Type B pancreatic cell (in vitro differentiated cells): ENCODE results near the gene PLEKHA7. TPM values are rescaled to one million over a fixed set of nuclear protein-coding genes. Genes with fewer than 3 reads are reported as not detected.

Source experiments
- DNase-seq: peaks from one replicate; pipeline ENCODE4 v3.0.0; 2021; ENCODE audit warnings: mixed read lengths; ENCODE audit not compliant: unreplicated experiment; ENCODE audit errors: extremely low spot score
- H3K27ac Mint-ChIP-seq: 2 replicates; pipeline ENCODE4 v1.8.0; 2021; ENCODE audit warnings: mild to moderate bottlenecking, mixed read lengths
- H3K27me3 Mint-ChIP-seq: 2 replicates; pipeline ENCODE4 v1.8.0; 2021; ENCODE audit warnings: mixed read lengths
- H3K36me3 Mint-ChIP-seq: 2 replicates; pipeline ENCODE4 v1.8.0; 2021; ENCODE audit warnings: mixed read lengths
- H3K4me1 Mint-ChIP-seq: one replicate; pipeline ENCODE4 v1.8.0; 2021; ENCODE audit warnings: mixed read lengths; ENCODE audit not compliant: unreplicated experiment
- H3K4me3 Mint-ChIP-seq: 2 replicates; pipeline ENCODE4 v1.8.0; 2021; ENCODE audit warnings: mild to moderate bottlenecking, mixed read lengths
- H3K9me3 Mint-ChIP-seq: 2 replicates; pipeline ENCODE4 v1.8.0; 2021; ENCODE audit warnings: mixed read lengths
- CTCF ChIP-seq: fragments of 200-600 bp; sonication (generic); conservative IDR thresholded peaks from 2 replicates; pipeline ENCODE4 v1.5.0; 2021; ENCODE audit warnings: antibody characterized with exemption, mild to moderate bottlenecking
- total RNA-seq: library from RNA; stranded (reverse); gene quantifications from 2 replicates; pipeline ENCODE4 v1.2.1, GENCODE V29; 2021; ENCODE audit warnings: low replicate concordance

Gene PLEKHA7
- total RNA-seq, 1 donor from 2014 or later: 64.7 TPM

GRCh38 chr11:16806791-16807190 is 207.4 kb downstream of the PLEKHA7 start:
- peaks cover 10% of the 10 kb centered on the region for H3K36me3 Mint-ChIP-seq
- H3K4me1 Mint-ChIP-seq: peaks cover 30% of the 10 kb centered on the region
- no peak for TF ChIP-seq CTCF
- DNase-seq: no peak
- H3K4me3 Mint-ChIP-seq: peak overlapping the region; percentile 53
- H3K27ac Mint-ChIP-seq: peak overlapping the region; percentile 84
- H3K9me3 Mint-ChIP-seq: no peaks in the 10 kb centered on the region
- H3K27me3 Mint-ChIP-seq: no peaks in the 10 kb centered on the region

- peaks cover 10% of the 10 kb centered on the region for H3K36me3 Mint-ChIP-seq
- H3K4me3 Mint-ChIP-seq: no peak overlapping the region
- no peaks in the 10 kb centered on the region for H3K9me3 Mint-ChIP-seq
- TF ChIP-seq CTCF: no peak
- H3K4me1 Mint-ChIP-seq: peaks cover 30% of the 10 kb centered on the region
- peak overlapping the region; percentile 84 for H3K27ac Mint-ChIP-seq
- DNase-seq: no peak
- no peaks in the 10 kb centered on the region for H3K27me3 Mint-ChIP-seq
These were observed 208.3 kb downstream of the PLEKHA7 start for GRCh38 chr11:16805938-16806337.

- TF ChIP-seq CTCF: no peak
- Mint-ChIP-seq H3K4me3 (no peak overlapping the region), H3K4me1 (peaks cover 42% of the 10 kb centered on the region), H3K27me3 (no peaks in the 10 kb centered on the region), H3K27ac (peak overlapping the region; percentile 11), H3K9me3 (no peaks in the 10 kb centered on the region), H3K36me3 (peaks cover 13% of the 10 kb centered on the region)
- no peak for DNase-seq
These were observed 209.9 kb downstream of the PLEKHA7 start for GRCh38 chr11:16804104-16804947.

- no peak for TF ChIP-seq CTCF
- H3K27me3 Mint-ChIP-seq: no peaks in the 10 kb centered on the region
- no peak overlapping the region for H3K27ac Mint-ChIP-seq
- H3K36me3 Mint-ChIP-seq: peaks cover 14% of the 10 kb centered on the region
- no peak overlapping the region for H3K4me3 Mint-ChIP-seq
- H3K9me3 Mint-ChIP-seq: no peaks in the 10 kb centered on the region
- peaks cover 29% of the 10 kb centered on the region for H3K4me1 Mint-ChIP-seq
- no peak for DNase-seq
These were observed 212.8 kb downstream of the PLEKHA7 start for GRCh38 chr11:16801288-16801980.

- peak overlapping the region; percentile 68 for H3K27ac Mint-ChIP-seq
- no peak overlapping the region for H3K4me3 Mint-ChIP-seq
- H3K9me3 Mint-ChIP-seq: no peaks in the 10 kb centered on the region
- H3K36me3 Mint-ChIP-seq: peaks cover 13% of the 10 kb centered on the region
- peaks cover 23% of the 10 kb centered on the region for H3K4me1 Mint-ChIP-seq
- H3K27me3 Mint-ChIP-seq: no peaks in the 10 kb centered on the region
- no peak for DNase-seq
- TF ChIP-seq CTCF: no peak
These were observed 213.8 kb downstream of the PLEKHA7 start for GRCh38 chr11:16800382-16800781.
